ENCODE measurements around the gene TRIM77.
"Not testable (repeated sequence)": the region's sequence is repeated elsewhere in the genome, so short reads cannot be mapped to it uniquely, and the experiment has no call there.

Gene TRIM77

GRCh38 chr11:89709999-89710398 is at the start of gene TRIM77:
Gene TRIM77, plus strand, starts transcription at chr11:89710299. Its CDS starts 0 bp downstream, at chr11:89710299.
- not testable (repeated sequence) for H3K27ac Mint-ChIP-seq, H3K9me3 Mint-ChIP-seq

DNA sequence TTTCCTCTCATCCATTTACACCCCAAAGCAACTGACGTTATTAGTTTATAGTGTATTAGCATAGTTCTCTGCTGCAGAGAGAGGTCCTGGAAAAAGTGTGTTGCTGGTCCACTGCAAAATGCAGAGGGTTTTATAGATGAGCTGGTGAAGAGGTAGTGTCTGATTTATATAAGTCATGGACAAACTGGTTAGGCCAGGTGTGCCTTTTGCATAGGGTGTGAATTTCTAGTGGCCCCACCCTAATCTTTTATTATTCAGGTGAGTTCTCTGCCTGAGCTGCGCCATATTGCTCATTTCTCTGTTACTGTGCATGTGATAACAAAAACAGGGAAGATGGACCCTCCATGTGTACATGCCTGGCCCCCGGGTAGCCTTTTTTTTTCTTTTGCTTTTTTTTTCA is 43.1 kb upstream of the TRIM77 start:
- no peaks in the 10 kb centered on the region for H3K36me3 Mint-ChIP-seq (ENCODE audit: low read depth)
- no peaks in the 10 kb centered on the region for H3K9me3 Mint-ChIP-seq
- no peak for DNase-seq (ENCODE audit: low spot score)
- no peak overlapping the region for H3K27ac Mint-ChIP-seq
- H3K4me1 Mint-ChIP-seq (ENCODE audit: low read depth) = no peaks in the 10 kb centered on the region
- H3K4me3 Mint-ChIP-seq = no peak overlapping the region
- H3K27me3 Mint-ChIP-seq (ENCODE audit: low read depth) = no peaks in the 10 kb centered on the region

More at GRCh38 chr11:89709999-89710398, at the start of gene TRIM77:
- H3K36me3 Mint-ChIP-seq (ENCODE audit: low read depth); H3K27me3 Mint-ChIP-seq (ENCODE audit: low read depth); H3K4me3 Mint-ChIP-seq; H3K4me1 Mint-ChIP-seq (ENCODE audit: low read depth); DNase-seq (ENCODE audit: low spot score): not testable (repeated sequence)

GRCh38 chr11:89668158-89668557 is 41.9 kb upstream of the TRIM77 start:
- not testable (repeated sequence) for H3K9me3 Mint-ChIP-seq; H3K4me1 Mint-ChIP-seq (ENCODE audit: low read depth); DNase-seq (ENCODE audit: low spot score); H3K4me3 Mint-ChIP-seq; H3K27me3 Mint-ChIP-seq (ENCODE audit: low read depth); H3K27ac Mint-ChIP-seq; H3K36me3 Mint-ChIP-seq (ENCODE audit: low read depth)

DNA sequence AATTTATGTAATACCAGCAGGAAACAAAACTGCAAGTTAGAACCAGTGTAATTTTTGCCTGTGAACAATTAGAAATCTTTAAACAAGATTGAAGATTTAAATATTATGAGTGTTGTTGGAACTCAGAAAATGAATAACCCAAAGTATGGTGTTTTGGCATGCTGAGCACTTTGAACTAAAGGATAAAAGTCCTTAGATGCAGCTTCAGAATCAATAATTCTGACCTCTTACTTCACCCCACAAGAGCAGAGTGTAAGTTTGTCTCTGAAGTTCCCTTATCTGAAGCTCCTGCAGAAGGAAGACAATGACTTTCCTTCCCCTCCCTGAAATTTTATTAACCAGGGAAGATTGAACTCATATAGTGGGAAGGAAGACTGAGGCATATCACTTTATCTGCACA is 40.5 kb upstream of the TRIM77 start:
- not testable (repeated sequence) for DNase-seq (ENCODE audit: low spot score); H3K27ac Mint-ChIP-seq; H3K4me1 Mint-ChIP-seq (ENCODE audit: low read depth); H3K4me3 Mint-ChIP-seq; H3K9me3 Mint-ChIP-seq; H3K27me3 Mint-ChIP-seq (ENCODE audit: low read depth); H3K36me3 Mint-ChIP-seq (ENCODE audit: low read depth)

- H3K27ac Mint-ChIP-seq; DNase-seq (ENCODE audit: low spot score); H3K36me3 Mint-ChIP-seq (ENCODE audit: low read depth): not testable (repeated sequence)
Measured at GRCh38 chr11:89669993-89670669, 40.0 kb upstream of the TRIM77 start.

DNA sequence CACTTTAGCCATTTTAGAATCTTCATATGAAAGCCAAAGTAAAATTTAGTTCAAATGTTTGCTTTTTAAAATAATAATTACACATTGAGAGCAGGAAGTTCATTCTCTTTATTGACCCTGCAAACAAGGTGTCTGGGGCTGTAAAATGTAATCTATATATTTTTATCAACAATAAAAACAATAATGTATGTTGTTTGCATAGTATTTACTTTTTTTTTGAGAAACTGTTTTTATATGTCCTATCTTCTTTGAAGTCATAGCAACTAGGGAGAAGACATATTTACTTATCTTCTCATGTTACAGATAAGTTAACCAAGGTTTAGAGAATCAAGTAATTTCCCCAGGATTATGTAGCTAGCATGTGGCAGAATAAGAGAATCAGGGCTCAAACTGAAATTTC is 37.6 kb upstream of the TRIM77 start:
- not testable (repeated sequence) for H3K27ac Mint-ChIP-seq; H3K4me1 Mint-ChIP-seq (ENCODE audit: low read depth); H3K9me3 Mint-ChIP-seq; H3K36me3 Mint-ChIP-seq (ENCODE audit: low read depth); H3K27me3 Mint-ChIP-seq (ENCODE audit: low read depth); DNase-seq (ENCODE audit: low spot score); H3K4me3 Mint-ChIP-seq

More at GRCh38 chr11:89669993-89670669, 40.0 kb upstream of the TRIM77 start:
- H3K9me3 Mint-ChIP-seq; H3K27me3 Mint-ChIP-seq (ENCODE audit: low read depth); H3K4me3 Mint-ChIP-seq; H3K4me1 Mint-ChIP-seq (ENCODE audit: low read depth): not testable (repeated sequence)

- H3K9me3 Mint-ChIP-seq; H3K27me3 Mint-ChIP-seq (ENCODE audit: low read depth); H3K4me3 Mint-ChIP-seq; H3K4me1 Mint-ChIP-seq (ENCODE audit: low read depth); H3K36me3 Mint-ChIP-seq (ENCODE audit: low read depth); DNase-seq (ENCODE audit: low spot score); H3K27ac Mint-ChIP-seq: not testable (repeated sequence)
Measured at GRCh38 chr11:89673380-89673779, 36.7 kb upstream of the TRIM77 start.

DNA sequence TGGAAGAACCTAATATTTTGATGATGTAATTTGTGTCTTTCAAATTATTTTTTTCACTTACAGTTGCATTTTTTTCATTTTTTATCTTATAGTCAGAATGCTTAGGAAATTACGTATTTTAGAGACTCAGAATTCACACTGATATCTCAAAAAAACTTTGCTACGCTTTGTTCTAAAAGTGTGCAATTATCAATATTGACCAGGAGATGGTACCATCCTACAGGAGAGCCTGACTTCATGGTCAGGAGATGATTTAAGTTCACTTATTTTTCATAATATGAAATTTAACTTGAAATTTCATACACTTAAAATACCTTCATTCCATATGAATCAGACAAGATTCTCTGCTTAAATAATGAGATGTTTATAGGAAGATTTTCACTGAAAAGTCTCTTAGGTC is 34.7 kb upstream of the TRIM77 start:
- not testable (repeated sequence) for H3K27me3 Mint-ChIP-seq (ENCODE audit: low read depth); H3K9me3 Mint-ChIP-seq; H3K4me3 Mint-ChIP-seq; DNase-seq (ENCODE audit: low spot score); H3K27ac Mint-ChIP-seq; H3K4me1 Mint-ChIP-seq (ENCODE audit: low read depth); H3K36me3 Mint-ChIP-seq (ENCODE audit: low read depth)

- not testable (repeated sequence) for H3K27me3 Mint-ChIP-seq (ENCODE audit: low read depth); H3K4me1 Mint-ChIP-seq (ENCODE audit: low read depth); DNase-seq (ENCODE audit: low spot score); H3K9me3 Mint-ChIP-seq; H3K27ac Mint-ChIP-seq; H3K4me3 Mint-ChIP-seq; H3K36me3 Mint-ChIP-seq (ENCODE audit: low read depth)
Measured at GRCh38 chr11:89675948-89676347, 34.2 kb upstream of the TRIM77 start.

DNA sequence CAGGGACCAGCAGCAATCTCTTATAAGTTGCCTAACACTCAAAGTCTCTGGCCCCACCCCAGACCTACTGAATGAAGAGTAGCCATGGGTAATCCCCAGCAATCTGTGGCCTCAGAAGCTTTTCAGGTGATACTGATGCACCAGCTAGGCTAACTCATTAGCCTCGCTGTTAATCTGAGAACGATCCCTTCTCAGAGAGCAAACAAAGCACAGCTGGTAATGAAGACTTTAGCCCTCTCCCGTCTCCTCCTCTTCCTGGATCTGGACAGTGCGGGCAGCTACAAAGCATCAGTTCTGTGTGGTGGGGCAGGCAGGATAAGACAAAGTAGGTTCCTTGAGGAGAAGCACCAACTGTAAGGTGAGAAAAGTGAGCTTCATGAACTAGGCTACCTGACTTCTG is 3.0 kb upstream of the TRIM77 start:
- H3K27ac Mint-ChIP-seq; H3K27me3 Mint-ChIP-seq (ENCODE audit: low read depth); H3K4me1 Mint-ChIP-seq (ENCODE audit: low read depth); H3K9me3 Mint-ChIP-seq; H3K4me3 Mint-ChIP-seq; DNase-seq (ENCODE audit: low spot score); H3K36me3 Mint-ChIP-seq (ENCODE audit: low read depth): not testable (repeated sequence)

DNA sequence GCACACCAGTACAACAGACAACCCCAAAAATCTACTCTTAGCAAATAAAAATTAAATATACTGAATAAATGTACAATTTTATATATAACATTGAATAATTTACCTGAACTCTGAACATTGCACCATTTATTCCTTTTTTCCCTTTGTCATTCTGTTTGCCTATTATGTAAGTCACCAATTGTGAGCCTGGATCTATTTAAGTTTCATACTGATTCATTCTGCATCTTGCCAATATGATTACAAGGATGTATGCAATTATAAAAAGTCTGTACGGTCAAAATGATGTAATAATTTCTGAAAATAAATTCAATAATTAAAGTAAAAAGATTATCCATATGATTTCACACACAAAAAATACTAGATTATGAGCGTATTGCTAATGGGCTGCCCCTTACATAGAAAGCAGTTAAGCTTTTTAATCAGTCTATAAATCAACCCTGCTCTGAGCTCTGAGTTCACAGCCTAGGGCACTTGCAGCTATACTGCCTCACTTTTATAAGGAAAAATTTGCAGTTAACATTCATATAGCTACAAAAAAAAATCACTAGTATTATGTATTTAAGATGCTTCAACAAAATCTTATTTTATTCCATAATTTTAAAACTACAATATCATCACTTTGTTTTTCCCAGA is 14.9 kb downstream of the TRIM77 start:
- H3K4me3 Mint-ChIP-seq; H3K36me3 Mint-ChIP-seq (ENCODE audit: low read depth); H3K27ac Mint-ChIP-seq; DNase-seq (ENCODE audit: low spot score); H3K27me3 Mint-ChIP-seq (ENCODE audit: low read depth); H3K4me1 Mint-ChIP-seq (ENCODE audit: low read depth); H3K9me3 Mint-ChIP-seq: not testable (repeated sequence)

DNA sequence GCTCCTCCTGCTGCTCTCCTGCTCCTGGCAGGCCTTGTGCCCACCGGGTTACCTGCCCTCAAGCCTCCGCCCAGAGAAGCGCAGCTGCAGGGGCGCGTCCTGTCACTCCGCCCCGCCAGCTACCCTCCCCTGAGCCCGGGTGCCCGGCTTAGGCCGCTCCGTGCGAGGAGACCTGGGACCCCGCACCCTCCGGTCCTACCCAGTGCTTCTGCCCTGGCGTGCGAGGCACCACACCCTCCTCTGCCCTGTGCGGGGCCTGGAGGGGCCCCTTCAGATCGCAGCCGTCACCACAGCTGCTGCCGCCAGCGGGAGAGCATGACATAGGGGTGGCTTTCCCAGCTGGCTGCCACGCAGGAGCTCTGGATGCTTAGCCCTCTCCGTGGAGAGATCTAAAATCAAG is 20.1 kb downstream of the TRIM77 start:
- H3K27ac Mint-ChIP-seq; H3K4me3 Mint-ChIP-seq; H3K9me3 Mint-ChIP-seq; DNase-seq (ENCODE audit: low spot score); H3K36me3 Mint-ChIP-seq (ENCODE audit: low read depth); H3K27me3 Mint-ChIP-seq (ENCODE audit: low read depth); H3K4me1 Mint-ChIP-seq (ENCODE audit: low read depth): not testable (repeated sequence)

GRCh38 chr11:89736566-89736965 is 26.5 kb downstream of the TRIM77 start:
- Mint-ChIP-seq H3K27me3 (ENCODE audit: low read depth) (no peaks in the 10 kb centered on the region), H3K36me3 (ENCODE audit: low read depth) (no peaks in the 10 kb centered on the region)

DNA sequence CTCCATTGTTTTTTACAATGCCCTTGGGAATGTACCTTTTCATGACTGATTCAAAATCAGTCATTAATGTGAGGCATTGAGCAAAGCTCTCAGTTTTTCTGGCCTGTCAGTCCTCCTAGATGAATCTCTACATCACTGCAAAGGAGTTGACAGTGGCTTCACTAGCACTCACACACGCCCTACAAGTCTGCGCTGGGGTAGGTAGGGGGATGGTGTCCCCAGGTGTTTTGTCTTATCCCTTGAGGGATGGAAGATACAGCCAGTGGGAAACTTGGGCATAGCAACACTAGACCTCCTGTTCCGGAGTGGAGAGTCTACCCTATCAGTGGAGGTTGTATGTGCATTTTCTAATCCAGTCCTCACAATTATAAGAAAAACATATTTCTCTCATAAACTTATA is 27.0 kb downstream of the TRIM77 start:
- no peak overlapping the region for H3K4me3 Mint-ChIP-seq
- no peaks in the 10 kb centered on the region for H3K36me3 Mint-ChIP-seq (ENCODE audit: low read depth)
- no peaks in the 10 kb centered on the region for H3K4me1 Mint-ChIP-seq (ENCODE audit: low read depth)
- H3K27ac Mint-ChIP-seq = no peak overlapping the region
- H3K27me3 Mint-ChIP-seq (ENCODE audit: low read depth) = no peaks in the 10 kb centered on the region
- no peaks in the 10 kb centered on the region for H3K9me3 Mint-ChIP-seq
- no peak for DNase-seq (ENCODE audit: low spot score)

More at GRCh38 chr11:89736566-89736965, 26.5 kb downstream of the TRIM77 start:
- Mint-ChIP-seq H3K9me3 (no peaks in the 10 kb centered on the region), H3K27ac (no peak overlapping the region), H3K4me1 (ENCODE audit: low read depth) (no peaks in the 10 kb centered on the region), H3K4me3 (no peak overlapping the region)
- no peak for DNase-seq (ENCODE audit: low spot score)

- H3K27me3 Mint-ChIP-seq (ENCODE audit: low read depth); DNase-seq (ENCODE audit: low spot score); H3K9me3 Mint-ChIP-seq; H3K4me3 Mint-ChIP-seq; H3K4me1 Mint-ChIP-seq (ENCODE audit: low read depth); H3K36me3 Mint-ChIP-seq (ENCODE audit: low read depth); H3K27ac Mint-ChIP-seq: not testable (repeated sequence)
Measured at GRCh38 chr11:89741406-89741805, 31.3 kb downstream of the TRIM77 start.

Measured in T-helper 2 cell treated with Interferon-gamma antibody and Interleukin-4, amounts not matched to agents 5 μg/mL and 100 μg/mL, for 36 hours (primary cell).